Type B pancreatic cell (in vitro differentiated cells): ENCODE results near the gene FGA. TPM values are rescaled to one million over a fixed set of nuclear protein-coding genes. Genes with fewer than 3 reads are reported as not detected.

Source experiments
- DNase-seq: peaks from one replicate; pipeline ENCODE4 v3.0.0; 2021; ENCODE audit warnings: mixed read lengths; ENCODE audit not compliant: unreplicated experiment; ENCODE audit errors: extremely low spot score
- H3K27ac Mint-ChIP-seq: 2 replicates; pipeline ENCODE4 v1.8.0; 2021; ENCODE audit warnings: mild to moderate bottlenecking, mixed read lengths
- H3K27me3 Mint-ChIP-seq: 2 replicates; pipeline ENCODE4 v1.8.0; 2021; ENCODE audit warnings: mixed read lengths
- H3K36me3 Mint-ChIP-seq: 2 replicates; pipeline ENCODE4 v1.8.0; 2021; ENCODE audit warnings: mixed read lengths
- H3K4me1 Mint-ChIP-seq: one replicate; pipeline ENCODE4 v1.8.0; 2021; ENCODE audit warnings: mixed read lengths; ENCODE audit not compliant: unreplicated experiment
- H3K4me3 Mint-ChIP-seq: 2 replicates; pipeline ENCODE4 v1.8.0; 2021; ENCODE audit warnings: mild to moderate bottlenecking, mixed read lengths
- H3K9me3 Mint-ChIP-seq: 2 replicates; pipeline ENCODE4 v1.8.0; 2021; ENCODE audit warnings: mixed read lengths
- total RNA-seq: library from RNA; stranded (reverse); gene quantifications from 2 replicates; pipeline ENCODE4 v1.2.1, GENCODE V29; 2021; ENCODE audit warnings: low replicate concordance
- TF ChIP-seq, protein P1 (sequence below): fragments of 200-600 bp; sonication (generic); conservative IDR thresholded peaks from 2 replicates; pipeline ENCODE4 v1.5.0; 2021; ENCODE audit warnings: antibody characterized with exemption, mild to moderate bottlenecking

Gene FGA
- total RNA-seq, 1 donor from 2014 or later = 13.4 TPM

DNA sequence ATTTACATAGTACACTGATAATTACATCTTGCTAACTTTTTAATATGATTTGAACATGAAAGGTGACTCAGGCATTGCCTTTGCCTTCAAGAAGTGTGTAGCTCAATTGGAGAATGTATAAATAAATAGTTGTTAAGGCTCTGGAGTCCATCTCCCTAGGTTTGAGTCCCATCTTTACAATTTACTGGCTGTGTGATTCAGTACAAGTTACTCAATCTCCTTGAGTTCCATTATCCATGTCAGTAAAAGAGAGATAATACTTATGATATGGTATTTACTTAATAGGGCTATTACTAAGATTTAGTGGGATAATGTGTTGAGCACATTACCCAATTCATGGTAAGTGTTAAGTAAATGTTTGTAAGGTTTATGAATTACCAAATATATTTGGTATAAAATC is 23.8 kb upstream of the FGA start:
- Mint-ChIP-seq H3K27me3 (peaks cover 4% of the 10 kb centered on the region), H3K27ac (no peak overlapping the region), H3K4me3 (no peak overlapping the region), H3K4me1 (peaks cover 6% of the 10 kb centered on the region), H3K36me3 (no peaks in the 10 kb centered on the region), H3K9me3 (no peaks in the 10 kb centered on the region)
- no peak for DNase-seq
- TF ChIP-seq, protein P1, sequence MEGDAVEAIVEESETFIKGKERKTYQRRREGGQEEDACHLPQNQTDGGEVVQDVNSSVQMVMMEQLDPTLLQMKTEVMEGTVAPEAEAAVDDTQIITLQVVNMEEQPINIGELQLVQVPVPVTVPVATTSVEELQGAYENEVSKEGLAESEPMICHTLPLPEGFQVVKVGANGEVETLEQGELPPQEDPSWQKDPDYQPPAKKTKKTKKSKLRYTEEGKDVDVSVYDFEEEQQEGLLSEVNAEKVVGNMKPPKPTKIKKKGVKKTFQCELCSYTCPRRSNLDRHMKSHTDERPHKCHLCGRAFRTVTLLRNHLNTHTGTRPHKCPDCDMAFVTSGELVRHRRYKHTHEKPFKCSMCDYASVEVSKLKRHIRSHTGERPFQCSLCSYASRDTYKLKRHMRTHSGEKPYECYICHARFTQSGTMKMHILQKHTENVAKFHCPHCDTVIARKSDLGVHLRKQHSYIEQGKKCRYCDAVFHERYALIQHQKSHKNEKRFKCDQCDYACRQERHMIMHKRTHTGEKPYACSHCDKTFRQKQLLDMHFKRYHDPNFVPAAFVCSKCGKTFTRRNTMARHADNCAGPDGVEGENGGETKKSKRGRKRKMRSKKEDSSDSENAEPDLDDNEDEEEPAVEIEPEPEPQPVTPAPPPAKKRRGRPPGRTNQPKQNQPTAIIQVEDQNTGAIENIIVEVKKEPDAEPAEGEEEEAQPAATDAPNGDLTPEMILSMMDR = no peak

- TF ChIP-seq, protein P1 = no peak
- Mint-ChIP-seq H3K36me3 (no peaks in the 10 kb centered on the region), H3K9me3 (no peaks in the 10 kb centered on the region), H3K27me3 (peaks cover 14% of the 10 kb centered on the region), H3K27ac (no peak within 1 kb of the TSS), H3K4me1 (no peaks in the 10 kb centered on the region), H3K4me3 (no peak within 1 kb of the TSS)
- no peak for DNase-seq
These were observed 22.2 kb upstream of the FGA start, which contains the start of gene FGG for GRCh38 chr4:154612472-154613414. Gene FGG (minus strand): TSS chr4:154612656. CDS start chr4:154612609, 47 bp downstream.

- no peak for DNase-seq
- Mint-ChIP-seq H3K36me3 (no peaks in the 10 kb centered on the region), H3K27me3 (peaks cover 14% of the 10 kb centered on the region), H3K27ac (no peak overlapping the region), H3K4me3 (no peak overlapping the region), H3K4me1 (no peaks in the 10 kb centered on the region), H3K9me3 (no peaks in the 10 kb centered on the region)
- TF ChIP-seq, protein P1 = no peak
These were observed 21.3 kb upstream of the FGA start for GRCh38 chr4:154611833-154612232.

DNA sequence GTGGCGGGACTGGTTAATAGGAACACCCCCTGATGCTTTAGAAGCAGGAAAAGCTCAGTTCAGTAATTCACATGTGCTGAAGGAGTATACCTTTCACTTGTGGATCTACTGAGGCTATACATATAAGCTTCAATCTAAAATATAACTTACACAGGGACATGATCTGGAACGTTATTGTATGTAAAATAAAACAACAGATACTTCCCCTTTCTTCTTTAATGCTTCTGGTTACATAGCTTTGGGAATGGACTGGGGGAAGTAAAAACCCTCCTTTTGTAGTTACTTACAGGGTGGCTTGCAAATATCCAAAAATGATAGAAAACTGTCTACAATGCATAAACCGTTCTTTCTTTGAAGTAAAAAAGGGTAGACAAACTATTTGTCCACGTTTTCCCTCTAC is 20.0 kb upstream of the FGA start:
- H3K27me3 Mint-ChIP-seq = peaks cover 17% of the 10 kb centered on the region
- no peaks in the 10 kb centered on the region for H3K4me1 Mint-ChIP-seq
- H3K4me3 Mint-ChIP-seq = no peak overlapping the region
- no peaks in the 10 kb centered on the region for H3K36me3 Mint-ChIP-seq
- TF ChIP-seq, protein P1 = no peak
- H3K9me3 Mint-ChIP-seq = no peaks in the 10 kb centered on the region
- DNase-seq = no peak
- no peak overlapping the region for H3K27ac Mint-ChIP-seq

- H3K27ac Mint-ChIP-seq = no peak overlapping the region
- H3K4me3 Mint-ChIP-seq = no peak overlapping the region
- H3K27me3 Mint-ChIP-seq = peaks cover 17% of the 10 kb centered on the region
- H3K36me3 Mint-ChIP-seq = no peaks in the 10 kb centered on the region
- H3K9me3 Mint-ChIP-seq = peaks cover 3% of the 10 kb centered on the region
- no peak for DNase-seq
- no peaks in the 10 kb centered on the region for H3K4me1 Mint-ChIP-seq
- TF ChIP-seq, protein P1 = no peak
These were observed 19.0 kb upstream of the FGA start for GRCh38 chr4:154609532-154609931.
